Stimulated activated CD4-positive, alpha-beta T cell treated with anti-CD3 and anti-CD28 coated beads, Interleukin-1b, Interleukin-23, amount 100 ng/mL, for 48 hours (primary cell): ENCODE data around the gene CDK19.
"Not testable (repeated sequence)": the region's sequence is repeated elsewhere in the genome, so short reads cannot be mapped to it uniquely, and the experiment has no call there.

ENCODE experiments used
- DNase-seq: peaks from one replicate; pipeline ENCODE4 v3.0.0-alpha.2; 2020

Gene CDK19

DNA sequence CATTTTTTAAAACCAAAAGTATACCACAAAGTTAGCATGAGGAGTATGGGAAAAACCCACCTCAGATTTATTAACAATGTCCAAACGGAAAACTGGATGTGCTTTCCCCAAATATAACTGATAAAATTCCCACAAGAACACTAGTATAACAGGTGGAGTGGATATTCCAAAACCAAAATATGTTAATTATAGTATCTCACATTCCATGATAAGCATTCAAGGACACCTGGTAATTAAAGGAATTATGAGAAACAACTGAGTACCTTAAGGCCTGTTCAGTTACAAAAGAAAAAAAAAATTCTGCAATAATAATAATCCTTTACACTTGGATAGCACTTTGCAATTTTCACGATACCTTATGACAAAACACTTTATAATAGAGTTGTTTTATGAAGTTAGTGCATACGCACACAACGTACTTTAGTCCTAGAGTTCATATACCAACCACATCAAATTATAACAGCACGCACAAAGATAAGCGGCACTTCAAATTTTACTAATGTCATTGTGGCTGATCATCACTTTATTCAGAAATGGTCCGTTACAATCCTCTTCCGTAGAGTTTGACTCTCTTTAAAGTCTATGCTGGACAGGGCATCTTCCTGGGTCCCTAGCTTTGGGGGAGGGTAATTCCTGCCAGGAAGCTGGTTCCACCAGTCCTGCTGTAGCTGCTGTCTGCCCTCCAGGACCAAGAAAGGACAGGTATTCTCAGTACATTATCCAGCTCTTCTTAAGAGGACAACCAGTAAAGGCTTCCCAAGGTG, 1.7 kb downstream of the CDK19 start:
- DNase-seq: no peak

DNA sequence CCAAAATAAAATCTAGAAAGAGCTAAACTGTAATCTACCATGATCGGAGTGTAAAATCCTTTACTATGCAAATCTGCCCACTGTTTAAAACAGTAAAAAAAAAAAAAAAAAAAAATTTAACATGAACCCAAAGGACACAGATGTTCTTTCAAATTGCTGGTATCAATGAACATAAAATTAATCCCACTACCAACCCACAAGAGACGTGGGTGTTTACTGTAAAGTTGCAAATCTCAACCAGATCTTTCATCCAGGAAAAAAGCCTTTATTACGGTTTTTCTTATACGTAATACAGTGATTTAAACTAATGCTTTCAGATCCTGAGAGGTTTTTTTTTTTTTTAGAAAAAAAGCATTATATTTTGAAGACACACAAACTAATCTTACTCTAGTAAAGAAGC, 2.5 kb downstream of the CDK19 start:
- no peak for DNase-seq

DNA sequence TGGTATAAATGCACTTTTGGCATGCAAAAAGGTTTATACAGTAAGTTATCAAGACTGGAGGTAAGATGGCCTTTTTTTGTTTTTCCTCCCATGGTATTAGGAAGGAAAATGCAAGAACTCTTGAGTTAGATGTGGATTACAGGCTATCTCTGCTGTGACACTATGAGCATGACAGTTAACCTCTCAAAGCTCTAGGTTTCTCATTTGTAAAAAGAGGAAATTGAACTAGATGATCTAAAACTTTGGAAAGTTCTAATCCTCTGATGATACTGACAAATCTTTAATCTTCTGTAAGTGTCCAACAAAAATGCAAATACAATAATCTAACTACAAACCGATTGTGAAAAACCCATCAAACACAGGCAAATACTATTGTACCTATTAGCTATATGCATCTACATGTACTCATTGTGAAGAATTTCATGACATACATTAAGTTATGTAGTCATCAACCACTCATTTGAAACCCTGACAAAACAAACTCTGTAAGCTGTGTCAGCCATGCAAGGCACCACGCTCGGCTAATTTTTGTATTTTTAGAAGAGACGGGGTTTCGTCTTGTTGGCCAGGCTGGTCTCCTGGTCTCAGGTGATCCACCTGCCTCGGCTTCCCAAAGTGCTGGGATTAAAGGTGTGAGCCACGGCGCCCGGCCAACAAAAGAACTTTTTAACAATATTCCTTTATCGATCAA, 4.2 kb downstream of the CDK19 start:
- no peak for DNase-seq

DNA sequence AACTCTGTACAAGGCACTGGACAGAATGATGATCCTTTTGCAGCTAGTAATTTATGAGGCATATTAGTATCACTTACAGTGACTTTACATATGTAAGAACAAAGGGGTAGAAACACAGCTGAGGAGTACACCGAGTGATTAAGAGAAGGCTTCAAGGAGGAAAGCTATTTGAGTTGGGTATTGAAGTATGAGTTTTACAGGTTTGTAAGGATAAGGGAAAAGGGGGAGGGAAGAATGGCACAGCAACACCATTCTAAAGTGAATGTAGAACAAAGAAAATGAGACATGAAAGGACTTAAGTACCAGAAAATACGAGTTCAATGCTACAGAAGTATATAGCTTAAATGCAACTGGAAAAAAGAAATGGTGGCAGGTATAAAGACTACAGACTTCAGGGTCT, 5.5 kb downstream of the CDK19 start:
- DNase-seq: no peak

DNA sequence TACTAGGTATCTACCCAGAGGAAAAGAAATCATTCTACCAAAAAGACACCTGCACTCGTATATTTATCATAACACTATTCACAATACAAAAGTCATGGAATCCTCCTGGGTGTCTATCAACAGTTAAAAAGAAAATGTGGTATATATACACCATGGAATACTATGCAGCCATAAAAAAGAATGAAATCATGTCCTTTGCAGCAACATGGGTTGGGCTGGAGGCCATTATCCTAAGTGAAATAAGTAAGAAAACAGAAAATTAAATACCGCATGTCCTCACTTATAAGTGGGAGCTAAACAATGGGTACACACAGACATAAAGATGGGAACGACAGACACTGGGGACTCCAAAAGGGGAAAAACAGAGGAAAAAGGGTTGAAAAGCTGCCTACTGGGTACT, 13.1 kb downstream of the CDK19 start:
- not testable (repeated sequence) for DNase-seq

DNA sequence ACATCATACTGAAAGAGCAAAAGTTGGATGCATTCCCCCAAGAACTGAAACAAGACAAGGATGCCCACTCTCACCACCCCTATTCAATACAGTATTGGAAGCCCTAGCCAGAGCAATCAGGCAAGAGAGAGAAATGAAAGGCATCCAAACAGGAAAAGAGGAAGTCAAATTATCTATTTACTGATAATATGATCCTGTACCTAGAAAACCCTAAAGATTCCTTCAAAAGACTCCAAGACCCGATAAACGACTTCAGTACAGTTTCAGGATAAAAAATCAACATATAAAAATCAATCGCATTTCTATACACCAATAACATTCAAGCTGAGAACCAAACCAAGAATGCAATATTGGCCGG, 14.5 kb downstream of the CDK19 start:
- no peak for DNase-seq

DNA sequence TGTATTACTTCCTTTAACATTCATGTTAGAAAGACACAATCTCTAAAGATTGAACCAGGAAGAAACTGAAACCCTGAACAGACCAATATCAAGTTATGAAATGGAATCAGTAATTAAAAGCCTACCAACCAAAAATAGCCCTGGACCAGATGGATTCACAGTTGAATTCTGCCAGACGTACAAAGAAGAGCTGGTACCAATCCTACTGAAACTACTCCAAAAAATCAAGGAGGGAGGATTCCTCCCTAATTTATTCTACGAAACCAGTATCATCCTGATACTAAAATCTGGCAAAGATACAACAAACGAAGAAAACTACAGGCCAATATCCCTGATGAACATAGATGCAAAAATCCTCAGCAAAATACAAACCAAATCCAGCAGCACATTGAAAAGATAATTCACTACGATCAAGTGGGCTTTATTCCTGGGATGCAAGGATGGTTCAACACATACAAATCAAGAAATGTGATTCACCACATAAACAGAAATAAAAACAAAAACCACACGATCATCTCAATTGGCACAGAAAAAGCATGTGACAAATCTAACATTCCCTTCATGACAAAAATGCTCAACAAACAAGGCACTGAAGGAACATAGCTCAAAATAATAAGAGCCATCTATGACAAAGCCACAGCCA, 15.0 kb downstream of the CDK19 start:
- DNase-seq: no peak

DNA sequence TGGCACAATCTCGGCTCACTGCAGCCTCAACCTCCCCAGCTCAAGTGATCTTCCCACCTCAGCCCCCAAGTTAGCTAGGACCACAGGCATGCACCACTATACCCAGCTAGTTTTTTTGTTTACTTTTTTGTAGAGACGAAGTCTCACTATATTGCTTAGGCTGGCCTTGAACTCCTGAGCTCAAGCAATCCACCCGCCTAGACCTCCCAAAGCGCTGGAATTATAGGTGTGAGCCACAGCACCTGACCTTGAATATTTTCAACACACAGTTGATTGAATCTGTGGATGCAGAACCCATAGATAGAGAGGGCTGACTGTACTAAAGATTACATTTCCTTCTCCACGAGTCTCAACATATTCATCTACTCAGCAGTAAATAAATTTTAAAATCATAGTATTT, 15.6 kb downstream of the CDK19 start:
- DNase-seq: no peak

DNA sequence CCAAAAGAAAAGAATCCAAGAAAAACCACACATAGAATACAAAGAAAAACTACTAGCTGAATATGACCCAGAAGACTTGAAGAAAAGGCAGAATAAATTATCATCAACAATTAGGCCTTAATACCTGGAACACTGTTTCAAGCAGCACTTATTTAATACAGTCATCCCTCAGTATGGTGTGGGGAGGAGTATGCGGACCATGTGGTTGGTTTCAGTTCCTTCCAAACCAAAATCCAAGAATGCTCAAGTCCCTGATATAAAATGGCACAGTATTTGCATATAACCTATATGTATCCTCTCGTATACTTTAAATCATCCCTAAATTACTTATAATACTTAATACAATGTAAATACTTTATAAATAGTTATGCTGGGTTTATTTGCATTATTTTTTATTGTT, 16.1 kb downstream of the CDK19 start:
- no peak for DNase-seq

DNA sequence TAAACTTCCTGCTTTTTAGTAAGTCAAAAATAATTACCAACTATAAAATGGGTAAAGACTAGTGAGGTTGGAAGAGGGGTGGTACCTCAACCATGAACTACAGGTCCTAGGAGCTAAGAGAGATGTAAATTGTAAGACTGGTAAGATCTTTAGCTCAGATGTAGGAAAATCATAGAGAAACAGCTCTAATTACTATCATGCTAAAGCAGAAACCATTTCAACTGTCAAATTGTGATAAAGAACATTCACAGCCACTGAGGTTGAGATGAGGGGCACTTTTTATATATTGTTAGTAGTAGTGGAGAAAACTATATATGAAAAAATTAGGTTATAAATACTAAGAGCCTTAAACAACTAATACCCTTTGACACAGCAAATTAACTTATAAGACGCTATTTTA, 20.0 kb downstream of the CDK19 start:
- DNase-seq: no peak

DNA sequence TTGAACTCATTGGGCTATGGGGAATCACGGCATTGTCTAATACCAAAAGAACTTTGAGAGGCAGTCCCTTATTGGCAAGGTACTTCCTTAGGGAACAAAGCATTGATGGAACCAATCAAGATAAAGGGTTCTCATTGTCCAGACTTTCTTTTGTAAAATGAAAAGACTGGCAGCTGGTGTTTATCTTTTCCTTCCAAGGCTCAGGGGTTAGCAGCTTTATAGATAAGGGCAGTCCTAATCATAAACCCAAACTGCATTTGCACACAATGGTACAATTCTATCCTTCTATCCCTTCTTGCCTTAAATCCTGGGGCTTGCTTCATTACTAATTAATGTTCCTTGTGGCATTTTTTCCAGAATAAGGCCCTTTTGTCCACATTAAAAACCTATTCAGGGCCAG, 28.6 kb downstream of the CDK19 start:
- no peak for DNase-seq

DNA sequence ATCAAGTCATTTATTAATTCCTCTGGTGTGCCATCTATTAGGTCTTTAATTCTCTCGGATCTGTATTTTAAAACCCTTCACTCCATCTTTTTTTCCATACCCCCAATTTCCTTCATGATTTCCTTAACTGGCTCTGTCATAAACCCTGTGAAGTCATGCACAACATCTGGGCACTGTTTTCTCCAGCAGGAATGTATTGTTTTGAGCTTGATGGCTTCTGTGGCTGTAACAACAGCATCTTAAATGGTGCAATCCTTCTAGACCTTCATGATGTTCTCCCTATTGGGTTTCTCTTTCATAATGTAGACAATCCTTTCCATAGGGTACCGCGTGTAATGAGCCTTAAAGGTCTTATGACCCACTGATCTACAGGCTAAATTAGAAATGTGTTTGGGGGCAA, 29.0 kb downstream of the CDK19 start:
- DNase-seq: no peak

DNA sequence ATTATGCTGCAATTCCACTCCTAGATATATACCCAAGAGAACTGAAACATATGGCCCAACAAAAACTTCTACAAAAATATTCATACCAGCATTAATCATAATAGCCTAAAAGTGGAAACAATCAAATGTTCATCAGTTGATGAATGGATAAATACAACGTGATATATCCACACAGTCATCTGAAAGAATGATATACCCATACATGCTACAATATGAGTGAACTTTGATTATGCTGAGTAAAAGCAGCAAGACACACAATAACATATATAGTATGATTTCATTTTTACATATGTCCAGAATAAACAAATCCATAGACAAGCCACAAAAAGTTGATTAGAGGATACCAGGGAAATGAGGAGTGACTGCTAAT, 30.7 kb downstream of the CDK19 start:
- no peak for DNase-seq

DNA sequence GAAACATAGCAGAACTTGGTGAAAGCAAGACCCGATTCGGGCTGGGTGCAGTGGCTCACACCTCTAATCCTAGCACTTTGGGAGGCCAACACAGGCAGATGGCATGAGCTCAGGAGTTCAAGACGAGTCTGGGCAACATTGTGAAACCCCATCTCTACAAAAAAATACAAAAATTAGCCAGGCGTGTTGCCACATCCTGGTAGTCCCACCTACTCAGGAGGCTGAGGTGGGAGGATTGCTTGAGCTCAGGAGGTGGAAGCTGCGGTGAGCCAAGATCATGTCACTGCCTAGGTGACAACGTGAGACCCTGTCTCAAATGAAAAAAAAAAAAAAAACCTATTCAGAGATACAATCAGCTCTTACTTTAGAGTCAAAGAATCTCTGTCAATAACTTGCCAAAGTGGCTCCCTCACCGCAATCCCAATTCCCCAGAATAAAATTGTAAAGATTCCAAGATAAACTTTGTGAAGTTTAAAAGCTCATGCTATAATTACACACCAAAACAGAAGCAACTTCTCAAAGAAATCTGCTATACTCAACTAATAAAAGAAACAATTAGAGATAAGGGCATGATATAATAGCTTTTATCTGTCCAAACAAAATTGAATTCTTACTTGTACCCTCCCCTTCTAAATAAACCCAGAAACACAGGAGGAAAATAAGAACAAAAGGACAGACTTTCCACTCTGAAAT, 33.6 kb downstream of the CDK19 start:
- no peak for DNase-seq

DNA sequence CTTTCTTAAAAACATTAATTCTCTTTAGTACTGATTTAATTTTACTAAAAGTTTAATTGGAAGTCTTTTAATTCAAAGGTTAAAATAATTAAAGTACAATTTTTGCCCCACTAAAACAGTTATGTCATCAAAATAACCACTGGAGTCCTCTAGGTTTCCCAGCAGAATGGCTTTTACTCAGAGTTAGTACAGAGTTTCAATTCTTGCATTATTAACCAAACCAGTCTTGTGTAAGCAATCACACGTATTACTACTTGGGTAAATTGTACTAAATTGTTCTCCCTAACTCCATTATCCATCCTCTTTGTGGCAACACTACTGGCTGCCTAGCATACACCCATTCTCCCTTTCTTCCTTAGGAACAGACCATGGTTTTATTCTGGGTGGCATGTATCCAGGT, 36.9 kb downstream of the CDK19 start:
- no peak for DNase-seq

DNA sequence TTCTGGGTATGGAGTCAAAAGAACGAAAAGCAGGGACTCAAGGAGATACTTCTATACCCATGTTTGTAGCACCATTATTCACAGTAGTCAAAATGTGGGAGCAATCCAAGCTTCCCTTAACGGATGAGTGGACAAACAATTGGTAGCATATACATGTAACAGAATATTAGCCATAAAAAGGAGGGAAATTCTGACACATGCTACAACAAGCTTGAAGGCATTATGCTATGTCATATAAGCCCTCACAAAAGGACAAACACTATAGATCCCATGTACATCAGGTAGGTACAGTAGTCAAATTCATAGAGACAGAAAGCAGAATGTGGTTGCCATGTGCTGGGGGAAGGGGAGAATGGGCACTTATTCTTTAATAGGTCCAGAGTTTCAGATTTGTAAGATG, 37.6 kb downstream of the CDK19 start:
- no peak for DNase-seq

DNA sequence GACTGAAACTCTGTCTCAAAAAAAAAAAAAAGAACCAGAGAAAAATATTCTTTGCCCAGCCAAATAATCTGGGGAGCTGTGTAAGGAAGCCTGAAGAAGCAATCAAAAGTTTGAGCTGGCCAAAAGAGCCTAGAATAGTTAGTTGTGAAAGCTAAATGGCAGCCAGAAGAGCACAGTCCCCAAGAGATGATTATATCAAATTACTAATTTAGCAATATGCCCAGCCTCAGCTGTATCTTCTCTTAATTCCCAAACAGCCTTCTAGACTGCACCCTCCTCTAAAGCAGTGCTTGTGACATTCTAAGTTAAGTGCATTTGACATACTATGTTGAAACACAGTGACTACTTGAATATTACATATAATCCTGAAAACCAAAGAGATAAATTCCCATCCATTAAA, 38.9 kb downstream of the CDK19 start:
- DNase-seq: no peak

DNA sequence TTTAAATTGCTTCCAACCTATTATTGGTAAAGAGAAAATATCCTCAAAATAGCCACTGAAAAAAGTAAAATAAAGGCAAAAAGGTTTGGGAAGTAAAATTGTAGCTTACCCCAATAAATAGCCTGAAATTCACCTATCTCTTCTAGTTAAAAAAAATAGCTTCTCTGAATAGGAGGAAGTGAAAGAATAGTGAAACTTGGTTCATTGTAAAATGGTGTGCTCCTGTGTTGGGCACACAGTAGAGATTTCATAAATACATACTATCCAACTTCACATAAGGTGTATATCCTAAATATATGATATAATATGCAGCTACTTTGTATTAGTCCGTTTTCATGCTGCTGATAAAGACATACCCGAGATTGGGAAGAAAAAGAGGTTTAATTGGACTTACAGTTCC, 45.3 kb downstream of the CDK19 start:
- no peak for DNase-seq

DNA sequence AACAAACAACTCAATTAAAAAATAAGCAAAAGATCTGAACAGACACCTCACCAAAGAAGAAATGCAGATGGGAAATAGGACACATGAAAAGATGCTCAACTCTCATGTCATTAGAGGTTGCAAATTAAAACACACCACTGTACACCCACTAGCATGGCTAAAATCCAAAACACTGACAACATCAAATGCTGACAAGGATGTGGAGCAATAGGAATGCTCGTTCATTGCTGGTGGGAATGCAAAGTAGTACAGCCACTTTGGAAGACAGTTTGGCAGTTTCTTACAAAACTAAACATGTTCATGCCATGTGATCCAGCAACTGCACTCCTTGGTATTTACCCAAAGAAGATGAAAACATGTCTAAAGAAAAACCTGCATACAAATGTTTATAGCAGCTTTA, 47.2 kb downstream of the CDK19 start:
- no peak for DNase-seq

DNA sequence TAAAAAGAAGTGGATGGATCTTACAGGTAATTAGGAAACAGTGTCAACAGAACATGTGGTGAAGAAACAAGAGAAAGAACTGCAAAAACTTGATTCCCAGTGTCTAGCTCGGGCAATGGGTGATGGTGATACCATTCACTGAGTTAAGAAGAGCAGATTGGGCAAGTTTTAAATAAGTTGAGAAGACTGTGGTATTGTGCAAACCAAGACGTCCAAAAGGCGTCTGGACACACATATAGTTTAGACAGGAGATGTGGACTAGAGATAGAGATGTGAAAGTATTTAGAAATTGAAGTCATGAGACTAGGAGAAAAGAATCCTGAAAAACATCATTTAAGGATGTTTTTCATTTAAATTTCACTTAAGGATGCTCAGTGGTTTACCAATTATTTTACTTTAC, 53.9 kb downstream of the CDK19 start:
- no peak for DNase-seq

DNA sequence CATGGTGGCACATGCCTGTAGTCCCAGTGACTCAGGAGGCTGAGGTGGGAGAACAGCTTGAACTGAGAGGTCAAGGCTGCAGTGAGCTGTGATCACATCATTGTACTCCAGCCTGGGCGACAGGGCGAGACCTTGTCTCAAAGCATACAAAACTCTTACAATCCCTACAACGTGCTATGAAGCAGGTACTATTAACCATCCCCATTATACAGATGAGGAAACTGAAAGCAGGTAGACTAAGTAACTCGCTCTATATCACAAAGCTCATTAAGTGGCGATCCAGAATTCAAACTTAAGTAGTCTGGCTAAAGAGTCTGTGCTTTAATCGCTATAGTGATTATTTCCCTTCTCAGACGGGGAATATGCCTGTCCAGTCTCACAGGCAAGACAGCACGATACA, 54.7 kb downstream of the CDK19 start:
- DNase-seq: no peak

DNA sequence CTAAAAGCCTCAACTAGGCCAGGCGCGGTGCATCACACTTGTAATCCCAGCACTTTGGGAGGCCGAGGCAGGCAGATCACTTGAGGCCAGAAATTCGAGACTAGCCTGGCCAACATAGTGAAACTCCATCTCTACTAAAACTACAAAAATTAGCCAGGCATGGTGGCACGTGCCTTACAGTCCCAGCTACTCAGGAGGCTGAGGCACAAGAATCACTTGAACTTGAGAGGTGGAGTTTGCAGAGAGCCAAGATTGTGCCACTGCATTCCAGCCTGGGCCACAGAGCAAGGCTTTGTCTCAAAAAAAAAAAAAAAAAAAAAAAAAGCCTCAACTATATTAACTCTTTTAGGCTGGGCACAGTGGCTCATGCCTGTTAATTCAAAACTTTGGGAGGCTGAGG, 55.2 kb downstream of the CDK19 start:
- not testable (repeated sequence) for DNase-seq

DNA sequence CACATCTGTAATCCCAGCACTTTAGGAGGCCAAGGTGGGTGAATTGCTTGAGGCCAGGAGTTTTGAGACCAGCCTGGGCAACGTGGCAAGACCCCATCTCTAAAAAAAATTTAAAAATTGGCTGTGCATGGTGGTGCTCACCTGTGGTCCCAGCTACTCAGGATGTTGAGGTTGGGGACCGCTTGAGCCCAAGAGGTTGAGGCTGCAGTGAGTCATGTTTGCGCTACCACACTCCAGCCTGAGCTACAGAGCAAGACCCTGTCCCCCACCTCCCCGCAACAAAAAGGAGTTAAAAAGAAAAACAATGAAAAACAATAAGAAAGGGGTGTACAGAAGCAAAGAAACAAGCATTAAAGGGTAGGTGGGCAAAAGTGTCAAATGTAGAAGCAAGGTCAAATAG, 57.3 kb downstream of the CDK19 start:
- DNase-seq: no peak

DNA sequence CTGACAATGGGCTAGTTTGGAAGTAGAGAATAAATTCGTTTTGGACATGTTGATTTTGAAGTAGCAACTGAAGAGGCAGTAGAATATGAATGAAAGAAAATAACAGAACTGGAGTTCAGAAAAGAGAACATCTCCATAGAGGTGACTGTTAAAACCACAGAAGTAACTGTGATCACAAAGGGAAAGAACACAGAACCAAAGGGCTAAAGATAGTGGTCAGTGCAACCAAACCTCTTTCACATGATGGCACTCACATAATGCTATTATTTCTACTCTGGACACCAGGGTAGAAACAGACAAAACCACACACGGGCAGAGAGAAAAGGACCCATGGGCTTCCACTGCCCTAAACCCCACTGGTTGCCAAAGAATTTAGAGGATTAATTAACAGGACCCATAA, 58.5 kb downstream of the CDK19 start:
- DNase-seq: no peak
